Stimulated activated naive CD8-positive, alpha-beta T cell treated with anti-CD3 and anti-CD28 coated beads, Interleukin-15, Interleukin-2, amounts not matched to agents 100 ng/mL and 50 ng/mL, for 24 hours (primary cell): ENCODE measurements around the gene PRKAG2.

Source experiments
- H3K27ac Mint-ChIP-seq: one replicate; pipeline ENCODE4 v1.8.0; 2021; ENCODE audit warnings: mild to moderate bottlenecking, mixed read lengths
- H3K27me3 Mint-ChIP-seq: one replicate; pipeline ENCODE4 v1.8.0; 2021; ENCODE audit warnings: mixed read lengths
- H3K36me3 Mint-ChIP-seq: one replicate; pipeline ENCODE4 v1.8.0; 2021; ENCODE audit warnings: low read depth, mixed read lengths
- H3K4me1 Mint-ChIP-seq: one replicate; pipeline ENCODE4 v1.8.0; 2021; ENCODE audit warnings: low read depth, mixed read lengths
- H3K4me3 Mint-ChIP-seq: one replicate; pipeline ENCODE4 v1.8.0; 2021; ENCODE audit warnings: mild to moderate bottlenecking, mixed read lengths
- H3K9me3 Mint-ChIP-seq: one replicate; pipeline ENCODE4 v1.8.0; 2021; ENCODE audit warnings: mixed read lengths

Gene PRKAG2

DNA sequence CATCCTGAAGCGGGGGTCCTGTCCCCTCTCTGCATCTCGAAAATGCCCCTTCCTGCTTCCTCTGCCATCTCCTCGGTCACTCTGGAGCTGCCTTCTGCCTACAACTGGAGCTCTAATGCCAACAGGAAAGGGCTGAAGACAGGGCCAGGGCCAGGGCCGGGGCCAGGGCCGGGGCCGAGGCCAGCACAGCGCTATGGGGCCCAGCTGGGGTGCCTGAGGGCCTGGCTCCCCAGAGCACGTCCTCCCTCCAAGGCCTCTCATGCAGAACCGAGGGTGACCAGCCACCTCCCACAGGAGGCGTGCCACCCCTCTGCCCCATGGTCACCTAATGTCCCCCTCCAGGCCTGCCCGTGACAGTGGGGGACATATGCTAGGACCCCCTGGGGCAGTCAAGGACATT, 155.7 kb downstream of the PRKAG2 start:
- no peak overlapping the region for H3K27ac Mint-ChIP-seq
- H3K4me3 Mint-ChIP-seq: no peak overlapping the region
- H3K36me3 Mint-ChIP-seq: no peaks in the 10 kb centered on the region
- H3K4me1 Mint-ChIP-seq: peaks cover 4% of the 10 kb centered on the region
- H3K27me3 Mint-ChIP-seq: no peaks in the 10 kb centered on the region
- H3K9me3 Mint-ChIP-seq: no peaks in the 10 kb centered on the region

DNA sequence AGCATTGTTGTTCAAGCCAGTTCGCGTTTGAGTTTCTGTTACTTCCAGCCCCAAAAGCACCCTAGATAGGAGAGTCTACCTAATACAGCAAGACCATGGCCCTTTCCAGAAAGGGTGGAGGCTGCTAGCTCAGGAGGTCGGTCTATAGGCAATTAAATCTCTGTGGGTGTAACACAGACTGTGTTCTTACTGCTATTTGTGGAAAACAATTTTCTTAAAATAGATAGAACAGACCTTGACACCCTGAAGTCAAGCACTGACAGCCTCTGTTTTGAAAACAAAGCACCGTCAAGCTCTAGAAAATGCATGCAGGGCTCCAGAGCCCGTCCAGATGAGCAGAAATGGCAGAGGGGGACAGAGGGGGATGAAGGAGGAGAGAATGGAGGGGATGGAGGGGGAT, 156.6 kb downstream of the PRKAG2 start:
- Mint-ChIP-seq H3K27me3 (no peaks in the 10 kb centered on the region), H3K27ac (no peak overlapping the region), H3K4me3 (no peak overlapping the region), H3K36me3 (no peaks in the 10 kb centered on the region), H3K9me3 (no peaks in the 10 kb centered on the region), H3K4me1 (peaks cover 3% of the 10 kb centered on the region)

DNA sequence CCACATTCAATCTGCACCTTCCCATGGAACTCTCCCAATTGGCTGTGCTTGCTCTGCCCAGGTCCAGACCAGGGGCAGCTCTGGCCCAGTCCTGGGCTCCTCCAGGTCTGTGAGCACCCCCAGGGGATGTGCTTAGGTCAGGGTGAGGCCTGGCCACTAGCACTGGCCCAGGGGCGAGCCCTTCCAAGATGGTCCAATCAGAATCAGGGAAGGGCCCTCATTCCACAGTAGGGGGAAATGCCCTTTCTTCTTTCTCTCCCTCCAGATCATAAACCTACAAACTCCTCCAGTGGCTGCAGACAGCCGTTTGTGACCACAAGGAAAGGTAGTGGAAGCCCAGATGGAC, 157.0 kb downstream of the PRKAG2 start:
- Mint-ChIP-seq H3K27ac (no peak overlapping the region), H3K27me3 (no peaks in the 10 kb centered on the region)

DNA sequence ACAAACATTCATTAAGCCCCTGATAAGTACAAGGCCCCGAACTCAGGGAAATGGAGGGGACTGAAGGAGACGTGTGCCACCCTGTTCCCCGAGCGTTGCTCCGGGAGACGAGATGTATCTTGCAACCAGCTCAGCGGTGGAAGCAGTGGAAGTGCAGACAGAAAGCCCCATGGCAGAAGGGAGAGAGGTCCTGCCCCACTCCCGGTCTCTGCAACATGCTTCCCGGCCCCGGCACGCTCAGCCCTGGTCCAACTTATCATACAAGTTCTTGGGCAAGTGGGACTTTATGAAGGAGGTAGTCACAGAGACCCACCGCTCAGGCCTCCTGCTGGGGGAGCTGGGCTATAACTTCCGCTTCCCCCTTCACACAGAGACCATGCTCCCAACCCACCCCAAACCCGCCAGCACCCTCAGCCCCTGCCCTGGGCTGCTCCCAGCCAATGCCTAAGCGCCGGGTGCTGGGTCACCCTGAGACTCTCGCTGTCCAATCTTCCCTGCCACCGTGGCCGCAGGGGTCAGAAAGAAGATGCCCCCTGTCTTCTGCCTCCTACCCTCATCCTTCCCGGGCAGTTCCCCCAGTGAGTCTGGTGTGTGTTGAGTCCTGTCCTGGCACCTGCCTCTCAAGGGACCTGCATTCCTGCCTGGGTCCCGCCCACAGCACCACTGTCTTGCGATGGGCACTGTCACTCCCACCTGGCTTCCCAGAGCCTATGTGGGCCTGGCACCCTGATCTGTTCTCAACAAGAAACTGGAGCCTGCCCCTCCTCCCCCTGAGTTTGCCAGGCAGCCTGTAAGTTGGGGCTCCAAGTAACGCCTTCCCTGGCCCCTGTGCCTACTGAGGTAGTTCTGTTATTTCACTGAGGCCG, 157.7 kb downstream of the PRKAG2 start:
- Mint-ChIP-seq H3K27ac (no peak overlapping the region), H3K4me1 (no peaks in the 10 kb centered on the region), H3K4me3 (no peak overlapping the region), H3K27me3 (no peaks in the 10 kb centered on the region), H3K36me3 (no peaks in the 10 kb centered on the region), H3K9me3 (no peaks in the 10 kb centered on the region)

More for the DNA sequence above, 157.0 kb downstream of the PRKAG2 start:
- Mint-ChIP-seq H3K36me3 (no peaks in the 10 kb centered on the region), H3K4me3 (no peak overlapping the region), H3K4me1 (no peaks in the 10 kb centered on the region), H3K9me3 (no peaks in the 10 kb centered on the region)

DNA sequence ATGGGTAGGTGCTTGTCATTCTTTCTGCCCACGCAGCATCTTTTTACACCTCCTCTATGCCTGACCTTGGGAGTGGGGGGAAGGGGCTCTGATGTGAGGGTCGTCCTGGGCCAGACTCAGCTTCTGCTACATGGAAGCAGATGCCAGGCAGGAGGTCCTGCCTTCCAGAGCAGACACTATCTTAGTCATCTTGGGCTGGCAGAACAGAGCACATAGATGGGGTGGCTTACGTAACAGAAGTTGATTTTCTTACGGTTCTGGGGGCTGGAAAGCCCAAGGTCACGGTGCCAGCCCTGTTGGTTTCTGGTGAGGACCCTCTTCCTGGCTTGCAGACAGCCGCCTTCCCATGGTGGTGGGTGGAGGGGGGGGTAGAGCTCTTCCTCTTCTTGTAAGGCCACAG, 159.0 kb downstream of the PRKAG2 start:
- no peak overlapping the region for H3K4me3 Mint-ChIP-seq
- H3K9me3 Mint-ChIP-seq: no peaks in the 10 kb centered on the region
- H3K27ac Mint-ChIP-seq: no peak overlapping the region
- H3K4me1 Mint-ChIP-seq: no peaks in the 10 kb centered on the region
- no peaks in the 10 kb centered on the region for H3K36me3 Mint-ChIP-seq
- H3K27me3 Mint-ChIP-seq: no peaks in the 10 kb centered on the region

DNA sequence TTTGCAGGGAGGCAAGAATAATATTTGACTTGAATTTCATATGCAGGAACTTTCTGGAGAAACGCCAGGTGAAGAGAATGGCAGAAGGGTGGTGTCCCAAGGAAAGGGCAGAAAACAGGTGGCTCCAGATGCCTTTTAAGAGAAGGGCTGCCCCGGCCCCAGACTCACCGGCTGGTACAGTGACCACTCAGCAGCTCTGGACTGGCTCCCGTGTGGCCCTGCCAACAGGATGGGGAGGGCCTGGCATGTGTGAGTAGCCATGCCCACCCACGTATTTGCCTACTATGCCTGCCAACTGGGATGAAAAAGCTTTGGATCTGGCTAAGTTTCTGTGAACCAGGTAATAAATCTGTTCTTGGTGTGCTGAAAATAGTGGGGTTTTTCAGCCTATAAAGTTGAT, 159.5 kb downstream of the PRKAG2 start:
- peaks cover 5% of the 10 kb centered on the region for H3K4me1 Mint-ChIP-seq
- no peak overlapping the region for H3K27ac Mint-ChIP-seq
- H3K27me3 Mint-ChIP-seq: no peaks in the 10 kb centered on the region

DNA sequence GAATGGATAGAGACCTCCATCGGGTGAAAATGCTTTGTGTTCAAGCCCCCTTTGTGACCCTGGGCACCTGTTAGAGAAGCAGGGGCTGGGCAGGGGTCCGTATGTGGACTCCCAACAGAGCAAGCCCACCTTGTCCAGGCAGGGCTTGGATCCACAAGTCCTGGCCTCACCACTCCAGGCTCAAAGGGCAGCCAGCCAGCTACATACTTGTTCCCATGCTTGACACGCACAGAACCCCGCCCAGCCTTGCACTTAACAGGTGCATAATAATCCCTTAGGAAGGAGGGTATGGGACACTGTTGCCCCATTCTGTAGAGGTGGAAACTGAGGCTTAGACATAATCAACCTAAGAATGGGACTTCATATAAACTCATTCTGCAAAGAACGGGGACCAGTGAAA, 160.6 kb downstream of the PRKAG2 start:
- Mint-ChIP-seq H3K36me3 (no peaks in the 10 kb centered on the region), H3K27me3 (no peaks in the 10 kb centered on the region), H3K27ac (no peak overlapping the region)

More for the DNA sequence above, 159.5 kb downstream of the PRKAG2 start:
- Mint-ChIP-seq H3K4me3 (no peak overlapping the region), H3K36me3 (no peaks in the 10 kb centered on the region), H3K9me3 (no peaks in the 10 kb centered on the region)

DNA sequence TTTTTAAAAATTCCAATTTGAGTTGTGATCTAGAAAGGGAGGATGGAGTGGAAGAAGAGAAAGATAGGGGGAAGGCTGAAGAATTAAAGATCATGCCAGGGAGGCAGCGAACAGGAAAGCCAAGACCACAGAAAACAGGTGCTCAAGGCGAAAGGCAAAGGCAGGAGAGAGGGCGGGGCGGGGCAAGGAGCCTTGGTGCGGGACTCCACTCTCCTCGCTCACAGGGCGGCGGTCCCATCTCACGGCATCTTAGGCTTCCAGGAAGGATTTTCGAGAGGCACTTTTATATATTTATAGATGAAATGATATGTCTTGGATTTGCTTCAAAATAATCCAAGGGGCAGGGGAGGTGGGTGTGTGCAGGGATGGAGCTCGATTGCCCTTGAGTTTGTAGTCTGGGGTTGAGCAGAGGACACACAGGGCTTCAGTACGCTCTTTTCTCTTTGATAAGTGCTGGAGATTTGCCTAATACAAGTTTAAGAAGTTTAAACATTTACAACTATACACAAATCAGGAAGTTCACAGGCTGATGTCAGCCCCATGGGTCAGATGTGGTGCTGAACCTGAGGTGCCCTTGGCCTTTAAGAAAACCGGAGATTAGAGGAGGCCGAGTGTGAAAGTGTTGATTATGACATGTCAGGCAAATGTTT, 161.1 kb downstream of the PRKAG2 start:
- Mint-ChIP-seq H3K9me3 (no peaks in the 10 kb centered on the region), H3K4me3 (no peak overlapping the region), H3K4me1 (peaks cover 9% of the 10 kb centered on the region), H3K36me3 (no peaks in the 10 kb centered on the region), H3K27ac (no peak overlapping the region), H3K27me3 (no peaks in the 10 kb centered on the region)

More for the DNA sequence above, 160.6 kb downstream of the PRKAG2 start:
- peaks cover 9% of the 10 kb centered on the region for H3K4me1 Mint-ChIP-seq
- H3K9me3 Mint-ChIP-seq: no peaks in the 10 kb centered on the region
- H3K4me3 Mint-ChIP-seq: no peak overlapping the region

DNA sequence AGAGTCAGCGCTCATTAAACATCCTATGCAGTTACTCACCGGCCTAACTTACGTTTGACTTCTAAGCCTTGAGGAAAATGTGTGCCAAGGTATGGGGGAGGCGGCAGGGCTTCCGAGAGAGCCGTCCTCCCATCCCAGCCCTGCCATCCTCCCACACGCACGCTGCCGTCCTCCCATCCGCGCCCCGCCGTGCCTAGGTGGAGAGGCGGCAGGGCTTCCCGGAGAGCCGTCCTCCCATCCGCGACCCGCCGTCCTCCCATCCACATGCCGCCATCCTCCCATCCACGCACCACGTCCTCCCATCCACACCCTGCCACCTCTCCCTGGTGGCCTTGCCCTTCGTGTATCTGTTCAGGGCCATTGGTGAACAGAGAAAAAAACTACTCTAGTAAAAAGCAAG, 162.7 kb downstream of the PRKAG2 start:
- no peaks in the 10 kb centered on the region for H3K9me3 Mint-ChIP-seq
- H3K4me3 Mint-ChIP-seq: no peak overlapping the region
- H3K36me3 Mint-ChIP-seq: peaks cover 6% of the 10 kb centered on the region
- no peaks in the 10 kb centered on the region for H3K27me3 Mint-ChIP-seq
- no peak overlapping the region for H3K27ac Mint-ChIP-seq
- H3K4me1 Mint-ChIP-seq: peaks cover 9% of the 10 kb centered on the region

DNA sequence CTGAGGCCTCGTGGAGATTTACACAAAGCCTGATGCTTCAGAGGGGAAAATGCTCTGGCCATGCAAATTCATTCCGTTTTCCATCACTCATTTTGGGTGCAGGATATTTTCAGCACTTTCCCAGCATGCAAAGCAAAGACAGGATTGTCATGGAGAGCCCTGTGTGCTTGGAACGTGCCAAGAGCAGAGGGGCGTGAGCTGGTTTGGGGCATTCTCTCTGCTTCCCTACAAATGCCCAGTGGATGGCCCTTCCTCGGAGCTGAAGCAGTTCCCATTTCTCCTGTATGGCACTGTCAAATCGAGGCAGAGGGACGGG, 164.1 kb downstream of the PRKAG2 start:
- peaks cover 10% of the 10 kb centered on the region for H3K36me3 Mint-ChIP-seq
- no peak overlapping the region for H3K27ac Mint-ChIP-seq
- no peaks in the 10 kb centered on the region for H3K9me3 Mint-ChIP-seq
- no peak overlapping the region for H3K4me3 Mint-ChIP-seq
- no peaks in the 10 kb centered on the region for H3K27me3 Mint-ChIP-seq
- H3K4me1 Mint-ChIP-seq: peaks cover 9% of the 10 kb centered on the region

DNA sequence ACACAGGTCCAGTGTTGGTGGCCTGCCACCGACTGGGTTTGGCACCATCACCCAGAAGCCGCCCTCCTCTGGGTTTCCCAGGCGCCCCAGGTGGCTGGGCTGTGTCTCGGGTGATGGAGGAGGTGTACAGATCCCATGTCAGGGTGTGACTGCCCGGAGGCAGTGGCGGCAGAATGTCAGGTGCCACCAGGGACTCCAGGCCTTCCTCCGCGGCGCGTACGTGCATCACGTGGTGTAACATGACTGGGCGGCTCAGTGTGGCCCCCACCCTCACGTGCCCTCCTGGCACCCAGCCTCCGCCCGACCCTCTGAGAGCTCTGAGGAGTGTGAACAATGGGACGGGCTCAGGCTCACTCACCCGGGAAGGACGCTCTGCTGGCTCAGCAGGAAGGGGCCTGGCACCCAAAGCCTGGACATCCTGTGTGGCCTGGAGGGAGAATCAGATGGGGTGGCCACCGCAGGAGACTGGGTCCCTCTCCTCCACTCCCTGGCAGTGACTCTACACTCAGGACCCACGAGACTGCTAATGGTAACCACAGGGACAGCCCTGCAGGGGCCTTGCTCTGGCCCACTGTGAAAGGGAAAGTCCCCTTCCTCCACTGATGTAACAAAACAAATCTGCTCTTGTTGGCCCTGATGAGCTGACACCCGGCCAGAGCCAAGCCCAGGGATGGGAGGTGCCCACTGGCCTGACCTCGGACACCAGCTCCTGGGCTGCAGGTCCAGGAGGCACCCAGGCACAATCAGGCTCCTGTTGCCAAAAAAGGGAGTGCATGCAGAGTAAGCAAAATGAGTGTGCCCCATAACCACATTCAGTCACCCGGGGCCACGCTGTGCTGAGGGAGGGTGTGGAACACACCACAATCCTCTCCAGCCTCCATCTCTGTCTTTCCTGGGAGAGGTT, 164.8 kb downstream of the PRKAG2 start:
- Mint-ChIP-seq H3K4me3 (no peak overlapping the region), H3K36me3 (peaks cover 10% of the 10 kb centered on the region), H3K27me3 (no peaks in the 10 kb centered on the region), H3K9me3 (no peaks in the 10 kb centered on the region), H3K4me1 (peaks cover 9% of the 10 kb centered on the region), H3K27ac (no peak overlapping the region)

DNA sequence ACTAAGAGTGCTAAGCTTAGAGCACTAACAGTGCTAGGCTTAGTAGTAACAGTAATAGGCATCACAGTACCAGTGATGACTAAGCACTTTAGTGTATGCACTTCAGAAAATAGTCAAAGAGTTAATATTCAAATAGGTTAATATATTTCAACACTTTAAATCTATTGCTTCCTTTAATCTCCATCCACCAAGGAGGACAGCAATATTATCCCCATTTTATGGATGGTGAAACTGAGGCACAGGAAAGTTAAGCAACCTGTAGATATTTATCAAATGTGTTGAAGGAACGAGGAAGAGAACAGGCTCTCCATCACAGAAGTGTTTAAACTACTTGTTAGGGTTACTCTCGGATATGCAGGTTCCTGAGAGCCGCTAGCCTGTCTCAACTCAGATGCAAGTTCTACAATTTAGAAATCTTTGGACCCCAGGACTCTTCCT, 165.5 kb downstream of the PRKAG2 start:
- Mint-ChIP-seq H3K4me3 (no peak overlapping the region), H3K27ac (no peak overlapping the region), H3K9me3 (no peaks in the 10 kb centered on the region), H3K36me3 (peaks cover 10% of the 10 kb centered on the region), H3K27me3 (no peaks in the 10 kb centered on the region), H3K4me1 (peaks cover 9% of the 10 kb centered on the region)

DNA sequence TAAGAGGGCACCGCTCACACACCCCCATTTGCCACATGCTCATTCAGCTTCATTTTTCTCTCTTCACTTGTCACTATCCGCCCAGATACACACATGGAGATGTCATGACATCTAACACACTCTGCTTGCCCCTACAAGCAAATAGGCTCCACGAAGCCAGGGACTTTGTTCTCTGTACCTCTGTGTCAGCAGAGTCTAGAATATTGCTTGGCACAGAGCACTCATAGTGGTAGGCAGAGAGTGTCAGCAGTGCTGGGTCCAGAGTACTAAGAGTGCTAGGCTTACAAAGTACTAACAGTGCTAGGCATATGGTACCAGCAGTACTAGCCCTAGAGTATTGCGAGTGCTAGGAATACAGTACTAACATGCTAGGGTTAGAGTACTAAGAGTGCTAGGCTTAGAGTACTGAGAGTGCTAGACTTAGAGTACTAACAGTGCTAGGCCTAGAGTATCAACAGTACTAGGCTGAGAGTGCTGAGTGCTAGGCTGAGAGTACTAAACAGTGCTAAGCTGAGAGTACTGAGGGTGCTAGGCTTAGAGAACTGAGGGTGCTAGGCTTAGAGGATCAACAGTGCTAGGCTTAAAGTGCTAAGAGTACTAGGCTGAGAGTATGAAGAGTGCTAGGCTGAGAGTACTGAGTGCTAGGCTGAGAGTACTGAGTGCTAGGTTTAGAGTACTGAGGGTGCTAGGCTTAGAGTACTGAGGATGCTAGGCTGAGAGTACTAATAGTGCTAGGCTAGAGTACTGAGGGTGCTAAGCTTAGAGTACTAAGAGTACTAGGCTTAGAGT, 166.1 kb downstream of the PRKAG2 start:
- H3K27me3 Mint-ChIP-seq: no peaks in the 10 kb centered on the region
- H3K4me3 Mint-ChIP-seq: no peak overlapping the region
- peaks cover 9% of the 10 kb centered on the region for H3K4me1 Mint-ChIP-seq
- H3K9me3 Mint-ChIP-seq: no peaks in the 10 kb centered on the region
- H3K27ac Mint-ChIP-seq: no peak overlapping the region
- H3K36me3 Mint-ChIP-seq: peaks cover 10% of the 10 kb centered on the region

DNA sequence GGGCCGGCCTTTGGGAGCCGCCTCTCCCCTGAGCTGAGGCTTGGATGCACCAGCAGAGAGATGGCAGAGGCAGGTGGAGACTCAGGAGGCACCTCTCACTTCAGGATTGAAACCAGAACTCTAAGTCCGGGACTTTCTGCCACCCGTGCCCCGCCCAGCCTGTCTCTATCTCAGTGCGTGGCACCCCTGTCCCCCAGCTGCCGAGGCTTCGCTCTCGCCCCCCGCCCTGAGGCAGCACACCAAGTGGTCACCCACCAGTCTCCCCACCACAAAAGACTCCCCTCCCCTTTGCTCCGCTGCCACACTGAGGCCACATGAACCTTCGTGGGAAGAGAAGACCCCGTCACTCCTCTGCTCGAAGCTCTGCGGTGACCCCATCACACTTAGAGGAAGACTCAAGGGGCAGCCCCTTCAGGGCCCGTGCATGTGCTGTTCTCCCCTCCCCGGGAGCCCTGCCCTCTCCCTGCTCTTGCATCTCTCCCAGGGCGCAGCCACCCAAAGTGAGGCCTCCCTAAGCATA, 166.7 kb downstream of the PRKAG2 start:
- Mint-ChIP-seq H3K27me3 (no peaks in the 10 kb centered on the region), H3K9me3 (no peaks in the 10 kb centered on the region), H3K4me3 (no peak overlapping the region), H3K27ac (no peak overlapping the region), H3K36me3 (peaks cover 10% of the 10 kb centered on the region), H3K4me1 (peaks cover 9% of the 10 kb centered on the region)
